Hematopoietic multipotent progenitor cell treated with erythropoietin and hydrocortisone succinate and interleukin-3 and kit ligand, for 17 days (in vitro differentiated cells): ENCODE measurements around the gene BATF3.

Source experiments
- DNase-seq: peaks from one replicate; pipeline ENCODE4 v3.0.0-alpha.2; 2015; ENCODE audit warnings: low spot score

The BATF3 gene

DNA sequence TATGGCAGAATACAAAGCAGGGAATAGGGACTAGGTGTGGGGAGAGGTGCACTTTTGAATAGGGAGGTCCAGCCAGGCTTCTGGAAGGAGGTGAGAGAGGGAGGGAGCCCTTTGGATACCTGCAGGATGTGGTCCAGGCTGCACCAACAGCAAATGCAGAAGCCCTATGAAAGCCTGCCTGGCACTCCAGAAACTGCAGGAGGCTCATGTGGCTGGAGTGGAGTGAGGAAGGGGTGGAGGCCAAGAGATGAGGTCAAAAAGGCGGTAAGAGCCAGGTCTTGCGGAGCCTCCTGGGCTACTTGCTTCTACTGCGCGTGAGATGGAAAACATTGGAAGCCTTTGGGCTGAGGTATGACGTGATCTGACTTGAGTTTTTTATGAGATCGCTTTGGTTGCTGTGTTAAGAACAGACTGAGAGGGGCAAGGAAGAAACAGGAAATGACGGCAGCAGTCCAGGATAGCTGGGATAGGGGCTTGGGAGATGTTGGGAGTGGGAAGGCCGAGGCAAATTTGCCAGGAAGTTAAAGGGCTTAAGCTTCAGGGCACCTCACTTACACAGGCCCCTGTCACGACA, 4.4 kb upstream of the BATF3 start:
- DNase-seq: no peak

DNA sequence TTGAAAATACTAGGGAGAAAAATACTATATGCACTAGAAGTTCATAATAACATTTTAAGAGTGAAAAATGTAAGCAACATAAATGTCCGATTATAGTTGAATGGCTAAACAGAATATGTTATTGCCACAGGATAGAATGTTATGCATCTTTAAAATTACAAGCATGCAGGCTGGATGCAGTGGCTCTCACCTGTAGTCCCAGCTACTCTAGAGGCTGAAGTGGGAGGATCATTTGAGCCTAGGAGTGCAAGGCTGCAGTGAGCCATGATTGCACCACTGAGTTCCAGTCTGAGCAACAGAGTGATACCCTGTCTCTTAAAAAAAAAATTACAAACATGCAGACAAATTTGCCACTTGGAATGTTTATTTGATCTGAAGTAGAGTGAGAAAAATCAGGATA, 3.0 kb upstream of the BATF3 start:
- no peak for DNase-seq

DNA sequence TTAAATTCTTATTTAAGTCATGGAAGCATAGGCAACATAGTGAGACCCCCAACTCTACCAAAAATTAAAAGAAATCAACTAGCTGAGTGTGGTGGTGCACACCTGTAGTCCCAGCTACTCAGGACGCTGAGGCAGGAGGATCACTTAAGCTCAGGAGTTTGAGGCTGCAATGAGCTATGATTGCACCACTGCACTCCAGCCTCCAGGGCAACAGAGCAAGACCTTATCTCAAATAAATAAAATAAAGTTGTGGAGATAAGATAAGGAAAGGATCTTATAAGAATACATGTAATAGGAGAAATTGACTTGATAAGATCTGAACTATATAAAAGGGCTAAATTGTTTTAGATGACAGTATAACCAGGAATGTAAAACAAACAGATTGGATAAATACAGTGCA, 2.3 kb upstream of the BATF3 start:
- no peak for DNase-seq

DNA sequence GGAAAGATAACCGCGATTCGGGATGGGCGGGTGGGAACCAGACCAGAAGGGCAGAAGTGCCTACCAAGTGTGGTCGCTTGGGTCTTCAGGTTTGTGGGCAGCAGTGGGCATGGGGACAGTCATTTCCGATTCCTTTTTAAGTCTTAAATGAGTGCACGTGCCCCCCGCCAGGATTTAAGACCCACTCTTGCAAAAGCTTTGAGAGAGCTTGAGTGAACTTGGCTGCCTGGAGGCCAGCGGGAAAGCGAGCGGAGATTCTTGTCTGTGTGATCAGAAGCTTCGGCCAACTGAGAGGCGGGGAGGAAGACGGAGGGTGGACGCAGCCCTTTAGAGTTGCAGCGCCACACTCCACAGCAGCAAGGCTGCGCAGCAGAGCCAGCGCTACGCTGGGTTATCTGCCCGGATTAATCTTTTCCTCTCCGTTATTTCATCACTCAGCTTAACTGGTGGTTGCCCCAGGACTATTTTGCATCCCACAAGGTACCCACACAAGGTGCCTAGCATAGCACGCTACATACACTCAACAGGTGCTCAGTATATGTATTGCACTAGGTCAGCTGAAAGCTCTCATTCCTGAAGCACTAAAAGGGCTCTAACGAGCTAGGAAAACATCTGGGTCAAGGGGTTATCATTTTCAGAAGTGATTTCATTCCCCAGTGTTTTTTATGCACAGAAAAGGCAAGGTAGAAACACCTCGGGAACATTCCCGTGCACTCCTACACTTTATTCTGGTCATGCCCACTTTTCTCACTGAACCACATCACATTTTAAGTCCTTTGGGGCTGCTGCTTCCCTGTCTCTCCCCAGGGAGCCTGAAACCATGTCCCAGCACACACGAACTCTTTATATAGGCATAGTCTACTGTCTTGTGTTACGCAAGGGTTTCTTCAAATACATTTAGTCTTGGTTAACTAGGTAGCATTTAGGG, 1.5 kb upstream of the BATF3 start:
- no peak for DNase-seq

DNA sequence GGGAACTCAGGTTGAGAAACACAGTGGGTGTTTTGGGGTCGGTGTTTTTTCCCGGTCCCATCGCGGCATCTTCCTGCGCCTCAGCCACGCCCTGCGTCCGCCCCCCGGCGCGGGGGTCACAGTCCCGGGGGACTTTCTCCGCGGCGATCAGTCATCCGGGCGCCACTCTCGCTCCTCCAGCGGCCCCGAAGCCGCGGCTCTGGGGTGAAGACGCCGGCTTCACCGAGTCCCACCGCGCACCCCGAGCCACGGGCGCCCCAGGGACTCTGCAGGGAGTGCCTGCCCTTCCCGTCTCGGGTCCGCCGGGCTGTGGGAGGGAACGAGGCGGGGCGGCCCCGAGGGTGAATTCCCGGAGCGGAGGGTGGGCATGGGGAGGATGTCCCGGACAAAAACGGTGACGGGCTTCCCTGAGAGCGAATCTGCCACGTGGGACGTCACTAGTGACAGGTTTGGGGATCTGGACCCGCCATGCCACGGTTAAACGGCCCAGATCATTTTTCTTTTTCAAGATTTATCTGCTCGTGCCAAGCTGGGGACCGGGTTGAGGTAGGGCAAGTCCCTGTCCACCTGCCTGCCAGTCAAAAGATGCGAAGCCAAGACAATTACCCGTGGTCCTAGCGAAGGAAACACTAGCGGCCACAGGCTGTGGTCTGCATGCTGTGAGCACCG, 717 bp upstream of the BATF3 start:
- no peak for DNase-seq

DNA sequence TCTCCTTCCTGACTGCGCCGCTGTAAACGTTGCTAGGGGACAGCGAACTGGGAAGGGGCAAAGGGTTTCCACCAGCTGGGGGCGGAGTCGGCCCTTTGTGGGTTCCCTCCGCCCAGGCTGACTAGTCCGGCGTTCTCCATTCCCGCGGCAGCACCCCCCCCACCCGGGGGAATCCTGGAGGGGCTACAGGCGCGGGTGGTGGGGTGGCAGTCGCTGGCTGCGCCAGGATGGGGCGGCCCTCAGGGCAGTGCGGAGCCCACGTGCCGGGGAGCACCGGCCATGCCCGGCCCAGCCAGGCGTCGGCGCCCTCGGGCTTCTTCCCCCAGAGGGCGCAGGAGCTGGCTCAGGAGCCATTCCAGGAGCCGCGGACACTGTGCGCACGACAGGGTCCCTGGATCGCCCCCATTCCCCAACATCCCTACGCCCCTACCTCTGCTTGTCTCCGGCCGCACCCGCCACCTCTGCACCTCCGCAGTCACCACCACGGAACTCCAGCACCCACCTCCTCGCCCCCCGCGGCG, 476 bp downstream of the BATF3 start:
- no peak for DNase-seq

DNA sequence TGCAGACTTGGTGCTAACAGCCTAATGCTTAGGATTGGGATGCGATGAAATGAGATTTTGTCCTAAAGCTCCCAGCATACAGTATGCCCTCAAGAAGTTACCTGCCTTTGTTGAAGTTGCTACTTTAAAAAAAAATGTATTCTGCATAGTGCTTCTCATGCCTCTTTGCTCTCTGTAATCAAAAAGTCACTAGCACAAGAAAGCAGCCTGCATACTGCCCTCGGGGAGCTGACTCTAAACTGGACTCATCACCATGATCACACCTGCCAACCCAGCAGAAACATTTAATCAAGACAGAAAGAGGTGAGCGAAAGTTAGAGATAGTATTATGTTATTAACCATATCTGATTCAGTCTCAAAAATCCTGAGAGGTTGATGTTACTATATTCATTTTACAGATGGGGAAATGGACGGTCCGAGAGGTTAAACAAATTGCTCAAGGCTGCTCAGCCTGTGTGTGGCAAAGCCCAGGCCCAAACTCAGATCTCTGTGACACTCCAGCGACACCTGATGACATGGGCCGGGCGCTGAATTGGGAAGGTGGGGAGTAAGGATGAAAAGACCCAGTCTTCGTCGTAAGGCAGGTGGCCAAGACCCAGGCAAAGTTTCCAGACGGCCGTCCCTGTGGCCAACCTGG, 1.1 kb downstream of the BATF3 start:
- DNase-seq: no peak

DNA sequence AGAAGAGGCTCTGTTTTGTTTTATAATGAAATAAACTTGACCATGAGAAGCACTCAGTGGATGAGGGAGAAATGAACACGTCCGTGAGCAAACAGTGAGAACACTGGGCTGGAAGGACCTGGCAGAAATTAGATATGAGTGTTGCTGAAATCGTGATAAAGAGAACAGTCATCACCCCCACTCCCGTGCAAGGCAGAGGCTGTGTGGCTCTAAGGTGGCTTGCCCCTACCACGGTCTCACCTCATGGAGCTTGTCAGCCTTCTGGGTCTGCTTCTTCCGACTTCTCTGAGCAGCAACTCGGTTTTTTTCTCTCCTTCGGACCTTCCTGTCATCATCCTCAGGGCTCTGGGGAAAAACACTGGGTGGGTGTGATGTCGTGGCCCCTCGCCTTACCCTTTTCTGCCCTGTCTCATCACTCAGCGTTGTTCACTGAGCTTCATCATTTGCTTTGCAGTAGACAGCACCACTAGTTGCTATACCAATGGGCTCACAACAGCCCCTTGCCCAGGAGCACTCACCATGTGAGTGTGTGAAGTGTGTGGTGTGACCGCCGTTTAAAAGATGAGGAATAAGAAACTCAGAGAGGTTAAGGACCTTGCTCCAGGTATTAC, 2.8 kb downstream of the BATF3 start:
- DNase-seq: no peak

DNA sequence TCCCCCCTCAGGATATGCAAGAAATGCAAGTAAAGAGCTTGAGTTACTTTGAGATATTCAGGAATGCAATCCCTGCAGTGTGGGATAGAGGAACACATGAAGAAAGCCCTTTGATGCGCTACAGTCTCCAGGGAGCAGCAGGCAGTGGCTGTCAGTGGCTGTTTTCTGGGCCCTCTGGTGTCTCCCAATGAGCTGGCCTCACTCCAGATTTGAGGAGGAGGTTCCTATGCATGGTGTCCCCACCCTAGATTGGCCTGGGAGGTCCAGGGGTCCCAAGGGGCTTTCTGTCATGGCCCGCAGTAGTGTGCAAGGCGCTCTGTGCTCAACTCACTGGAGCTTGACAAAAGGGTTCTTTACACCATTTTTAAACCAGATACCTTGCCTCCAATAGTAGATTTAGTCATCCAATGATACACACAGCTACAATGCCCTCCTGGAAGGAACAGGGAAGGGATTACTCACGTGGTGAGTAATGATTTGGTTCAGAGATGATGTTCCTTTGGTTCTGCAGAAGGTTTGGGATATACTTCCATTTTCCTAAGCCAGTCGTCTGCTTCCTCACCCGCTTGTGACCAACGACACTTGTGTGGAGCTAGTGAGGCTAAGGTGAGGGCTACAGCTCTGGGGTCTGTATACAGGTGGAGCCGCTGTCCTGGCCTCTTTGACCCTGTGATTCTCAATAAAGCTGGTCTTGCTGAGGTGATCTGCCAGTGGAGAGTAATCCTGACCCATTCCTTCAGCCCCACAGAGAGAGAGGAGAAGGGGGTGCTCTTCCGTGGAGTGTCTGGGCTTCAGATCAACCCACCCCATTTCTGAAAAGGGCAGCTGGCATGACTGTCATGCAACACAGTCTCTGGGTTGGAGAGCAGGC, 6.6 kb downstream of the BATF3 start:
- no peak for DNase-seq

DNA sequence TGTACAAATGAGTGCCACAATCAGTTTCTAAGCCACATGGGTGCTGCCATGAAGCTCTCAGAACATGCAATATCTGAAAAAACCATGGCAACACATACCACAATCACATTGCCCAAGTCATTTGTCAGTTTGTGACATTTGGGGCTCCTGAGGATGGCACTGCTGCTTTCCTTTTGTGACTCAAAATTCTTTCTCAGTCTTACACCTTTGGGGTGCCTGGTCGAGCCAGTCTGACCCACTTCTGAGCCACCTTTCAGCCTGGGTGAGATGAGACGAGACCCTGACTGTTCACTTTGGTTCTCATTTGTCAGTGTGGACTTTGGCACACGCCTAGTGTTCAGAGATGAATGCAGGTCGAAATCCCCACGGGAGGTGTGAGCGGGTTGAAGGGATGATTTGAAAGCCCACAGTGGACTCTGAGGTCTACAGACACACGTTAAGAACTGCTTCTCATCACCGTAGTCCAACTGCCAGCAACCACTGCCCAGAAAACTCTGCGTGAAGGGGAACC, 8.0 kb downstream of the BATF3 start:
- DNase-seq: no peak

DNA sequence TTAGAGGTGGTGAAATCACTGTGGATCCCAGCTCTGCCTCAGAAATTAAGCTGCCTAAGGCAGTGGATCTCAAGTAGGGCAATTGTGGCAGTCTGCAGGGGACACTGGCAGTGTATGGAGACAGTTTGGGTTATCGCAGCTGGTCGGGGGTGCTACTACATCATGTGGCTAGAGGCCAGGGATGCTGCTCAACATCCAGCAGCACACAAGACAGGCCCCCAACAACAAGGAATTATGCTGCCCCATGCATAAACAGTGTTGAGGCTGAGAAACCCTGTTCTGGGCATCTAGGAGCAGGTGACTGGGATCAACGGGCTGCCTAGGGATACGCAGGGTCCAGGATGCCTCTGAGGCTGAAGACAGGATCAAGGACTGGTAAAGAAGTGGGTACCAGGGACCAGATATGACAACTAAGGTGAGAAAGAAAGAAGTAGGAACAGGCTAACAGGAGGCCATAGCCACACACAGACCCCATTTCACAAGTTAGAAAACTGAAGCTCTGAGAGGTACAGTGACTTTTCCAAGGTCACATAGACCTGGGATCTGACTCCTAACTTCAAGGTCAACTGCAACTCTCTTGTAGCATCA, 8.7 kb downstream of the BATF3 start:
- no peak for DNase-seq

DNA sequence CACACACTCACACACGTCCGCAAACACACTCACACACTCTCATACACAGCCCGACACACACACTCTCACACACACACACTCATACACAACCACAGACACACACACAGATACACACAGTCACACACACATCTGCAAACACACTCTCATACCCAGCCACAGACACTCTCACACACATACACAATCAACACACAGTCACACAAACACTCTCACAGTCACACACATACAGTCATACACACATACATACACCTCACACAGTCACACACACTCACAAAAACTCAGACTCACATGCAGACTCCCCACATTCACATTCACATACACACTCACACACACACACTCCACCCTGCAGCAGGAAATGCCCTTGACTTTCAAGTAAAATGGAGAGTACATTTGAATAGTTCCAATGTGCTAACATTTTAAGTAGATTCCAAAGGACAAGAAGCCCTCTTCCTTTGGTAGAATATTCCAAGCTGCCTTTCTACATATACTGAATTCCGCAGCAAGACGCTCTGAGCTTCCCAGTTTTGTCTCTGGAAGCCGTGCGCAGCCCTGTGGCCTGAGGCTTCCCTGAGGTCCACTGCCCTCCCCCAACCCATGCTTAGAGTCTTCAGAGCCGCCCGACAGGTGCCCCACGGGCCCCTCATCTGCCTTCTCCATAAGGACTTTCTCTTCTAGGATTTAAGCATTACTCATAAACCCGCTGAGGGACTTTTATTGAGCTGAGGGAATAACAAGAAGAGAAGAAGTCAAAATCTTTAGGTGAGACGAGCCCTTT, 9.7 kb downstream of the BATF3 start:
- DNase-seq: no peak

DNA sequence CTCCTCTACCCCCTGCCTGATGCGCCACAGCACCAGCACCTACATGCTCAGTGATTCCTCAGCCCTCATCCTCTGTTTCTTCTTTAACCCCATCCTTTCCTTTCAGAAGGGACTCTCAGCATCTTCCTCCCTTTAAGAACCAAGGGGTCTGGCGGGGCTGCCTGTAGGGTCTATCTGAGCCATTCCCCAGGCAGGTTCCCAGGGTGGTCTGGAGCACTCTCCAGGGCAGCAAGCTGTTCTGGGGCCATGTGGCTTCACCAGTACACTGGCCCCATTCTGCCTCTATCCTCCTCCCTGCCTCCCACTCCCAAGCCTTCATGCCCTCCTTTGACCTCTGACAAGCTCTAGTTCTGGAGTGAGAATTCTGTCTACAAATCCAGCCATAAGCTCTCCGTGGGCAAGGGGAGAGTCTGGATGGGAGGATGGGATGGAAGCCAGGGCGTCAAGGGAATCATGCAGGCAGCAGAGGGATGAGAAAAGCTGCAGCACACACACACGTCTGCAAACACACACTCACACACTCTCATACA, 10.4 kb downstream of the BATF3 start:
- no peak for DNase-seq

DNA sequence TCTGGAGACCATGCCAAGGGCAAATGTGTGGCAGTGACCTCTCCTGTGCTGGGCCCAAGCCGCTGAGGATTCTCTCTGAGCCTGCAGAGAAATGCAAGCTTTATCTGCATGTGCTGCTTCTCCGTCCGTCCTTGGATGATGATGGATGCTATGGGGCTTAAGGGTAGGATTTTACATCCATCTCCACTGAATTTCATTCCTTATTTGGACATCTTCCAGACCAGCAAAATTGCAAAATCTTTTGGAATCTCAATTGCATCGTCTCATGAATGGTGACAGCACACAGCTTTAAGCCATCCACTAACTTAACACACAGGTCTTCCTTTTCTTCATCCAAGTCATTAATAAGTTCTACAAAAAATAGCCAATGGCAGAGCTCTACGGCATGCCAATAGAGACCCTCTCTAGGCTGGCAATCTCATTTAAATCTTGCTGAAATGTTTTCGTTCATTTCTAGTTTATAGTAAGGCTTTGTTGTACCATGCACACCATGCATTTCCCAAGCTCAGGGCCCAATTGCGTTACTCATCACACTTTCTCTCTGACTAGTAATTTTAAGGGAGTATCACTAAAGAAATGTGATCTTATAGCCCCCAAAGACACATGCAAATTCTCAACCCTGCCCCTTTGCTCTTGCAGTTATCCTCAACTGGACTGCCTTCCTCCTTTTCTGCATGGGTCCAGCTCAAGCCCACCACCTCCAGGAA, 11.1 kb downstream of the BATF3 start:
- DNase-seq: no peak

DNA sequence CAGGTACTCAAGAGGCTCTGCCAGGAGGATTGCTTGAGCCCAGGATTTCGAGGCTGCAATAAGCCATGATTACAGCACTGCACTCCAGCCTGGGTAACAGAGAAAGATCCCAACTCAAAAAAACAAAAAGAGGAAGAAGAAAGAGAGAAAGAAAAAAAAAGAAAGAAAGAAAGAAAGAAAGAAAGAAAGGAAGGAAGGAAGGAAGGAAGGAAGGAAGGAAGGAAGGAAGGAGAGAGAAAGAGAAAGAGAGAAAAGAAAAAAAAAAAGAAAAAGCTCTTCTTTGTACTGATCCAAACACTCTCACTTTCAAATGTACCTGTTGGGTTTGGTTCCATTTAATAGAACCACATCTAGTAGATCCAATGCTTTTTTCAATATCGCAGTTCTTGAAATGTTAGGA, 11.8 kb downstream of the BATF3 start:
- no peak for DNase-seq

DNA sequence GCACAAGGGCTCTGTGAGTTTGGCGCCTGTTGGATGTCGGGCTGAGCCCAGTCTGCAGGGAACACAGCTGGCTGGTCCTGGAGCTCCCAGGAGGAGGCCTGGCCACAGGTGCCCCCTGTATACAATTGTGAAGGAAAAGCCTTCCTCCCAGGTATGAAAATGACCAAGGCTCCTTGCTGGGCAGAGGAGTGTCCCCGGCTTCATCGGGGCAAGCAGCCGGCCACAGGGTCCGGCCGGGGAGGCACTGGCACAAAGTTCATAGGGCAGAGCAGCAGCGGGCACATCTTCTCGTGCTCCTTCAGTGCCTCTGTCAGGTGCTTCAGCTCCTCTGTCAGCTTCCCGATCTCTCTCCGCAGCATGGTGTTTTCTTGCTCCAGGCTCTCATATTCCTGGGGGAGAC, 13.0 kb downstream of the BATF3 start:
- DNase-seq: no peak

DNA sequence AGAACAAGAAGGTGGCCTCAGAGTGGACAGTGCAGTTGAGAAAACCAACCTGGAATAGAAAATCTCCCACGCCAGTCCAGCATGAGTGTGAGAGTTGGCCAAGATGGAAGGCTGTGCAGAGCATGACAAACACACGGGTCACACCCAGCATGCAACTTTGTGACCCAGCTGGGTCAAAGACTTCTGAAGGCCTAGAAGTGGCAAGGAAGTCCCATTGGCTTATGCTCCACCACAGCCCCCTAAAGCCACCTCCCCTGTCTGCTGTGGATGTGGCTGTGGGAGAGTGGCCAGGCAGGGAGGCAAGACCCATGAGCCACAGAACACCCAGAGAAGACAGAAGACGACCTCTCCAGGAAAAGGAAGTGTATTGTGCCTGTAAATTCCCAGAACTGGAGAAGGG, 13.6 kb downstream of the BATF3 start:
- no peak for DNase-seq

DNA sequence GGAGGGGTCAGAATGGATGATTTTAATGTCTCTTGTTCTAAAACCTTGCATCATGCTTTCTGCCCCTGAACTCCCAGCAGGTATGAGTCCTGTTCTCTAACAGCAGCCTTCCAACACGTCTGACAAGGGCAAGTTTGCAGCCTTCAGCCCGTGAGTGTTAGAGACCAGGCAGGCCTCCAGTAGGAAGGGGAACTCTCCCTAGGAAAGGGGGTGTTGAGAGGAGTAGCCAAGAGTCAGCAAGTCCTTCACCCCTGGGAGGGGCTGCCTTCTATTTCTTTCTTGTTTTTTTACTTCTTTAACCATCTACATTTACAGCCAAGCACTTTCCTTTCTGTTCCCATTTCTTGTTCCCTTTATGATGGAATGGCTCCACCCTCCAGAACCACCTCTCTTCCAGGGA, 14.2 kb downstream of the BATF3 start:
- no peak for DNase-seq
